GM23248 (cell line): ENCODE results near the gene SLC5A6.
A peak's percentile ranks its signal among the peaks of the same experiment; 100 is the strongest.

Source experiments
- EZH2 ChIP-seq: fragments of 200-600 bp; sonication (generic); IDR thresholded peaks from 2 replicates; pipeline ENCODE4 v1.6.1; 2018; ENCODE audit warnings: antibody characterized with exemption, mild to moderate bottlenecking; ENCODE audit not compliant: insufficient read depth, poor library complexity, severe bottlenecking
- EZH2phosphoT487 ChIP-seq: fragments of 200-600 bp; sonication (generic); IDR thresholded peaks from 2 replicates; pipeline ENCODE4 v1.6.1; 2018; ENCODE audit warnings: antibody characterized with exemption, moderate library complexity, mild to moderate bottlenecking, low read depth; ENCODE audit not compliant: insufficient read depth

DNA sequence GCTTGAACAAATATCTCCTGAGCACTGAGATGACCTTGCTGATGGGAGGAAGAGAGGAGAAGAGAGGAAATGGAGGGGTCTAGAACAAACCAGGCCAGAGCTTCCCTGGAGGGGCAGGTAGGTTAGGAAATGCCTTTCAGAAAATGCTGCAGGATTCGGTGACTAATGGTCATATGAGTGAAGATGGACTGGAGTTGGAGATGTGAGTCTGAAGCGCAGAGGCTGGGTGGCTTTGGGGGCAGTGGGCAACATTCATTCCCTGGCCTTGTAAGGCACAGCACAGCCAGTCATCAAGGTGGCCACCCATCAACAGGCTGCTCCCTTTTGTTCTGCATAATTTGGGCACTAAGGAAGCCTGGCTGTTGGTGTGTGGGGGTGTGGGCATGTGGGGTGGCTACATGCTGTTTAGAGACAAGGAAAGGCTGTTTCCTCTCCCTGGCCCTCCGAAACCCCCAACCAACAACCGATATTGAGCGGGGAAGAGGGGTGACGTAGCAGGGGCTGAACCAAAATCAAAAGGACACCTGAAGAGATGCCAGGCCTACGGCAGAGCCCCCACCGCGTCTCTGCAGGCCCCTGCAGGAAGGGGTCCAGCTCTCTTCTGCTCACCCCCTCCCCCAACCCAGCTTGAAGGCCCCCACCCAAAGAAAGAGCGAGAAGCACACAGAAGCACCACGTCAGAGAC, 49.3 kb upstream of the SLC5A6 start:
- peak; percentile 90 for TF ChIP-seq EZH2
- TF ChIP-seq EZH2phosphoT487, result no peak
